HUES64 (cell line): Measurements from ENCODE around the gene SETD5.
A peak's percentile ranks its signal among the peaks of the same experiment; 100 is the strongest.

Source experiments
- H3K27ac ChIP-seq: 2 replicates; pipeline ENCODE4 v1.7.0; 2013; ENCODE audit warnings: low read depth, low read length, inconsistent platforms
- H3K27me3 ChIP-seq: 2 replicates; pipeline ENCODE4 v1.6.1; 2013; ENCODE audit warnings: mild to moderate bottlenecking, low read length; ENCODE audit not compliant: insufficient read depth
- H3K36me3 ChIP-seq: 2 replicates; pipeline ENCODE4 v1.6.1; 2013; ENCODE audit warnings: mild to moderate bottlenecking, low read length; ENCODE audit not compliant: insufficient read depth
- H3K4me1 ChIP-seq: 2 replicates; pipeline ENCODE4 v1.6.1; 2013; ENCODE audit warnings: mild to moderate bottlenecking, low read length, moderate library complexity; ENCODE audit not compliant: insufficient read depth
- H3K4me3 ChIP-seq: 2 replicates; pipeline ENCODE4 v1.5.1; 2013; ENCODE audit warnings: mild to moderate bottlenecking, low read length, moderate library complexity
- H3K9ac ChIP-seq: 2 replicates; pipeline ENCODE4 v1.6.1; 2013; ENCODE audit warnings: mild to moderate bottlenecking, low read depth, low read length
- H3K9me3 ChIP-seq: 2 replicates; pipeline ENCODE4 v1.6.1; 2013; ENCODE audit warnings: low read depth, low read length; ENCODE audit not compliant: insufficient read depth
- WGBS: fragments of 150-250, 120-280 bp; methylation state at CpG from one replicate; pipeline ENCODE4 v1.1.7; 2013; ENCODE audit warnings: missing lambda C conversion rate; 5-methylcytosine and 5-hydroxymethylcytosine counted together

The SETD5 gene

GRCh38 chr3:9400616-9401015, 3.2 kb downstream of the SETD5 start:
- Histone ChIP-seq H3K9me3 (no peaks in the 10 kb centered on the region), H3K27me3 (no peaks in the 10 kb centered on the region), H3K4me3 (peak overlapping the region; percentile 98), H3K36me3 (peaks cover under 1% of the 10 kb centered on the region; the same call in 1 of the 2 replicates), H3K4me1 (peaks cover 60% of the 10 kb centered on the region), H3K9ac (peak overlapping the region; percentile 99), H3K27ac (peak overlapping the region; percentile 22)
- 59% methylated on average over 3 of the region's 3 CpGs for WGBS

DNA sequence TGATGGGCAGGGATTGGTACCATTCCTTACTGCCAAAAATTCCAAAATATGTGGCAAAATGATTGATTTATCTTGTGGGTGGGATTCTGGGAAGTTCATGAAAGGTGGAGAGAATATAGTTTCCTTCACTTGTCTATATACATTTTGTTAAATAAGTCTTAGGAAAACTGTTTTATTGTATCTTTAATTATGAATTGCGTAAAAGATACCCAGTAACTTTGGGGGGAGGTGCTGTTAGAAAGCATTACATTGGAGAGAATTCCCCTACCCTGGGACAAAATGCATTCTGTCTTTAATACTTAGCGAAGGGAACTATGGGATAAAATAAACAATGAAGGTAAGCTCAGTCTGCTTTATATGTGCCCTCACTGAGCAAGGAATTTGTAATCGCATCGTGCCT, 4.6 kb downstream of the SETD5 start:
- Histone ChIP-seq H3K4me3 (peak overlapping the region; percentile 98), H3K27me3 (no peaks in the 10 kb centered on the region), H3K4me1 (peaks cover 64% of the 10 kb centered on the region), H3K9ac (peak overlapping the region; percentile 38; the same call in 1 of the 2 replicates), H3K36me3 (peaks cover 3% of the 10 kb centered on the region; the same call in 1 of the 2 replicates), H3K9me3 (no peaks in the 10 kb centered on the region), H3K27ac (peak overlapping the region; percentile 81)
- WGBS, result 25% methylated on average over 3 of the region's 4 CpGs

DNA sequence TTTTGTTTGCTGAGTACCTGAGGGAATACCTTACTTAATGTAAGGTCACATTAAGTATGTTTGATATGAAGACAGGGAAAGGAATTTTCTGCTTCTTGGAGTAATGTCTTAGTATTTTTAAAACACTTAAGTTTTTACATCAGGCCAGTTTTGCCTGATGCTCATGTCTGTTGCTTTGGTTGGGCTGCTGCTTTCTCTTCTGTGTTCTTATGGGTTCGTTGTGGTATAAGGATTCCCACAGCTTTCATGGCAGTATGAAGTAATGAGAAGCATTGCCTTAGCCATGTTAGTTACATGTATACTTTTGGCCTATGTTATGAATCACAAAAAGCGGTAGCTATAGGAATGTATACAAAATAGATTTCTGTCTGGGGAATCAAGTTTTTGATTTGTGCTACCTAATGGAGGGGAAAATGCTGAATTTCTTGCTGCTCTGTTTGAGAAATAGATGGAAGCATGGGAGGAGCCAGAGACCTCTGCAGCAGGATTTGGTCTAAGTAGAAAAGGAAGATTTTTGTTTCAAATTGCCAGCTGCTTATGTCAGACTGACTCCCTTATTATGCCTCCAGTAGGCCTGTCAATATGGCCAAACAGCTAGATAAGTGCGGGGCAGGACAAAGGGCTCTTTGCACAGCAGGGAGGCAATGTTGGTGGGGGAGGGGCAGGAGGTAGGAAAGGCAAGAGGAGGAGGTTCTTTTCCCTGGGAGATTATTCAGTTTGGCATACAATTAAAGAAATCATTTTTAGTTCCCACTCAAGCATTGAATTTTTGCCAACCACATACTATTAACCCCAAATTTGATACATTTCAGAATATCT, 5.2 kb downstream of the SETD5 start:
- WGBS, result 3% methylated on average over 3 of the region's 3 CpGs
- Histone ChIP-seq H3K9me3 (no peaks in the 10 kb centered on the region), H3K27ac (peak overlapping the region; percentile 81), H3K4me1 (peaks cover 64% of the 10 kb centered on the region), H3K9ac (peak overlapping the region; percentile 38; the same call in 1 of the 2 replicates), H3K27me3 (no peaks in the 10 kb centered on the region), H3K4me3 (peak overlapping the region; percentile 98), H3K36me3 (peaks cover 3% of the 10 kb centered on the region; the same call in 1 of the 2 replicates)

DNA sequence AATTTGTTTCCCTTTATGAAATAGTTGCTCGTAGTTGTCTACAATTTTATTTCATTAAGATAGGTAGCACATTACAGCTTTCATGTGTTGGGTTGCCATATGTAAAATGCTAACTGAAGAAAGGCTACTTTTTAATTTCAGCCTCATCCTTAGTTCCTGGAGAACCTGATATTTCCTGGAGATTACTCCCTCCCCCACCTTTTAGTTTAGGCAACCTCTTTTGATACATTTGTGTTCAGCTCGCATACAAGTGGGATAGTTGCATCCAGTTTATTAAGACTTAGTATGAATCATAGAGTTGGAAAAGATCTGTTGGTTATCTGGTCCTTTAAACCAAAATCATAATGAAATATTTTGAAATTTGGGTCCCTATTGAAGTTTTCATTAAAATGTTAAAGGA, 6.0 kb downstream of the SETD5 start:
- Histone ChIP-seq H3K27me3 (no peaks in the 10 kb centered on the region), H3K9me3 (no peaks in the 10 kb centered on the region), H3K36me3 (peaks cover 3% of the 10 kb centered on the region; the same call in 1 of the 2 replicates), H3K4me1 (peaks cover 64% of the 10 kb centered on the region), H3K4me3 (peak overlapping the region; percentile 98), H3K27ac (peak overlapping the region; percentile 50; the same call in 1 of the 2 replicates), H3K9ac (peak overlapping the region; percentile 28; the same call in 1 of the 2 replicates)
- 22% methylated on average over 1 of the region's 2 CpGs for WGBS

DNA sequence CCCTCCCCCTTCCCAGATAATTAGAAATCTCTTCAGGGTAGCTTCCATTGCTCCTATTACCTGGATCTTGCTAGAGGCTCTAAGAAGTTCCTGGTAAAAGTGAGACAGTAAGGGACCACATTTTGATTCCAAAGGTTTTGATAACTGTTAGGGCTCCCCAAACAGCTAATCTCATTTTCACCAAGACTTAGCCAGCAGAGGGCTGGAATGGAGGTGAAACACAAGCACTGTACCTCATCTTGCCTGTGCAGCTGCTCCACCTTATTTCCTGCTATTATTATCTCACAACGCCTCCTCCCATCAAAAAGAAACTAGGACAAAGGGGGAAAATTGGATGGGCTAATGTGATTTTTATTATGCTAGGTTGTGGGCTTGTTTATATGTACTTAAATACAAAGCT, 7.3 kb downstream of the SETD5 start:
- Histone ChIP-seq H3K4me3 (peak overlapping the region; percentile 98; the same call in 1 of the 2 replicates), H3K27ac (no peak overlapping the region), H3K27me3 (no peaks in the 10 kb centered on the region), H3K4me1 (peaks cover 60% of the 10 kb centered on the region), H3K9me3 (no peaks in the 10 kb centered on the region; the same call in 1 of the 2 replicates), H3K9ac (no peak overlapping the region), H3K36me3 (peaks cover 10% of the 10 kb centered on the region; the same call in 1 of the 2 replicates)
- WGBS, result no CpG with 5 or more reads among the region's 1 CpG

DNA sequence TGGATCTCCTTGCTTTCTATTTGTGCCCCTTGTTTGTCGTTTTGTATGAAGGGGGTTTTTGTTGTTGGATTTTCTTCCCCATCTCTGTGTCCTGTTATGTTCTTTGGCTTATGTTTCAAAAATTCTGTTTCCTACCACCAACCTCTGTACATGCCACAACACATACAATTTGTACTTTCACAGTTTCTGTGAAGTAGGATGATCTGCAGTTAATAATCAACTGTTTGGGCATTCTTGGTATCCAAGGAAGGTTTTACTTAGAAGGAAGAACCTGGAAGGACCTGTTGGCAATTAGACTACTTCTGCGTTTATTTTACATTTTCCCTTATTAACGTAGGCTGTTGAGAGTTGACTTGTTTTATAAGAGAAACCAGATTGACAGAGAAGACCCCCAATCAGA, 8.3 kb downstream of the SETD5 start:
- Histone ChIP-seq H3K9ac (no peak overlapping the region), H3K9me3 (no peaks in the 10 kb centered on the region; the same call in 1 of the 2 replicates), H3K27me3 (no peaks in the 10 kb centered on the region), H3K4me3 (no peak overlapping the region; the same call in 1 of the 2 replicates), H3K4me1 (peaks cover 52% of the 10 kb centered on the region), H3K27ac (no peak overlapping the region), H3K36me3 (peaks cover 10% of the 10 kb centered on the region; the same call in 1 of the 2 replicates)
- WGBS, result 100% methylated on average over 1 of the region's 3 CpGs

DNA sequence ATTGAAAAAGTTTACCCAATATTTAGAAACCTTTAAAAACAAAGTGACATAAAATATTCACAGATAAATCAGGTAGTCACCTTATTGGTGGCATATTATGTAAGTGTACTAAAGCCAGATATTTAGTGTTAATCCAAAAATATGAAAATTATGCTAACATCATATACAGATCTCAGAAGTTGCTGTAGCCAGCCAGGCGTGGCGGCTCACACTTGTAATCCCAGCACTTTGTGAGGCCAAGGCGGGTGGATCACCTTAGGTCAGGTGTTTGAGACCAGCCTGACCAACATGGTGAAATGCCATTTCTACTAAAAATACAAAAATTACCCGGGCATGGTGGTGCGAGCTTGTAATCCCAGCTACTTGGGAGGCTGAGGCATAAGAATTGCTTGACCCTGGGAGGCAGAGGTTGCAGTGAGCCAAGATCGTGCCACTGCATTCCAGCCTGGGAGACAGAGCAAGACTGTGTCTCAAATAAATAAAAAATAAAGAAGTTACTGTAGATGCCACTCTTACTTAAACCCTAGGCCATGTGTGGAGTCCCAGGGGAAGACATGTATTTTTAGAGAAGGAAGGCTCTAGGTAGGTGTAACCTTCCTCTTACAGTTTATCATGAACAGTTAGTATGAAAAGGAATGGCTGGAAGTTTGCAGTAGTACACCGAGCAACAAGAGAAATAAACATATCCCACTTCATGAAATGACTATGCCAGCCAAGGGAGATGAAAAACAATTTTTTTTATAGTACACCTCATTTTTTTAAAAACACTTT, 9.6 kb downstream of the SETD5 start:
- H3K36me3 ChIP-seq, result peaks cover 10% of the 10 kb centered on the region; the same call in 1 of the 2 replicates
- H3K9me3 ChIP-seq, result no peaks in the 10 kb centered on the region; the same call in 1 of the 2 replicates
- no peak overlapping the region for H3K27ac ChIP-seq
- no peak overlapping the region for H3K9ac ChIP-seq
- WGBS, result 93% methylated on average over 6 of the region's 7 CpGs
- H3K4me3 ChIP-seq, result no peak overlapping the region
- peaks cover 39% of the 10 kb centered on the region for H3K4me1 ChIP-seq
- H3K27me3 ChIP-seq, result no peaks in the 10 kb centered on the region

DNA sequence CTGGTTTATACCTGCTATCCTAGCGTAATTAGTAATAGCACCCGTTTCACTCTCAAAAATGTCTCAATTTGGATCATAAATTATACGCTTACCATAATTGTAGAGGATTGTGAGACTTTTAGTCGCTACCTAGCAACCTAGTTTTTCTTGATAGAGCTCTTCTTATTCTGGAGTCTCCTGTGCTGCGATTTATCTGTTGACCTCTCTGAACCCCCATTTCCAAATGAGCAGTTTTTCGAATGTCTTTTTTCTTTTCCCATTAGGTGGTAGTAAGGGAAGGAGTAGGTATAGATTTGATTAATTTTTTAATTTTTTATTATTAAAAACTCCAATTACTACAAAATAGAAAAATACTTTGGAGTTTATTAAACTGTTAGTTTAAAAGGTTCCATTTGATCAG, 10.6 kb downstream of the SETD5 start:
- Histone ChIP-seq H3K27me3 (no peaks in the 10 kb centered on the region), H3K4me1 (peaks cover 30% of the 10 kb centered on the region), H3K27ac (no peak overlapping the region), H3K4me3 (no peak overlapping the region), H3K36me3 (peaks cover 10% of the 10 kb centered on the region; the same call in 1 of the 2 replicates), H3K9me3 (no peaks in the 10 kb centered on the region; the same call in 1 of the 2 replicates), H3K9ac (no peak overlapping the region)
- WGBS, result 98% methylated on average over 5 of the region's 6 CpGs

- WGBS, result no CpG with 5 or more reads among the region's 1 CpG
- H3K36me3 ChIP-seq, result peaks cover 10% of the 10 kb centered on the region; the same call in 1 of the 2 replicates
- no peak overlapping the region for H3K27ac ChIP-seq
- peaks cover 25% of the 10 kb centered on the region for H3K4me1 ChIP-seq
- no peaks in the 10 kb centered on the region; the same call in 1 of the 2 replicates for H3K9me3 ChIP-seq
- H3K9ac ChIP-seq, result no peak overlapping the region
- no peaks in the 10 kb centered on the region for H3K27me3 ChIP-seq
- no peak overlapping the region for H3K4me3 ChIP-seq
Measured at GRCh38 chr3:9408546-9408945, 11.1 kb downstream of the SETD5 start.

DNA sequence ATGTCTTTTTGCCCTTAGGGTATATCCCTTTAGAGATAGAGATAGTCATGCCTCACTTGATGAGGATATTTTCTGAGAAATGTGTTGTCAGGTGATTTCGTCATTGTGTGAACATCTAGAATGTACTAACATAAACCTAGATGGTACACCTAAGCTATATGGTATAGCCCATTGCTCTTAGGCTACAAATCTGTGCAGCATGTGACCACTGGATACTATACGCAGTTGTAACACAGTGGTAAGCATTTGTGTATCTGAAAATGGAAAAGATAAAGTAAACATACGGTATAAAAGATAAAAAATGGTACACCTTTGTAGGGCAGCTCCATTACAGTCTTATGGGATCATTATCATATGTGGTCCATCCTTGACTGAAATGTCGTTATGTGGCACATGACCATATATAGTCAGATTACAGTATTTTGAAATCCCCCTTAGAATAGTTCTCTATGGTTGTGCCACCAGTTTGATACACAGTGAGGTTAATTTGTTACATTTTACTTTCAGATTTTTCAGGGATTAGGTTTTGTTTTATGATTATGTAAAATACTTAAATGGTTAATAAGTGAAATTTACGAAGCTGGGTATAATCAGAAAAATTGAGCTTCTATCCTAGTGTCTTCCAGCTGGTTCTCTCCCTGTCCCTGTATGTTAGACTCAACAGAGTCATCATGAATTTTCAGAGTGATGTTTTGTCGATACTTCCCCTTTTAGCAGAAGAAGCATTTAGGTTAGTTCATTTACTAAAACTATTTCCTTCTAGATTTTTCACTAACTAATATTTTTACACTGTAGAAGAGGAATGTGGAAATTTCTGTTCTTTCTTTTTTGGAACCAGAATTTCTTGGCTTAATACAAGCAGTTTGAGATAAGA, 12.8 kb downstream of the SETD5 start:
- H3K9me3 ChIP-seq, result no peaks in the 10 kb centered on the region; the same call in 1 of the 2 replicates
- 91% methylated on average over 5 of the region's 6 CpGs for WGBS
- H3K4me1 ChIP-seq, result peaks cover 8% of the 10 kb centered on the region
- H3K27me3 ChIP-seq, result no peaks in the 10 kb centered on the region
- H3K36me3 ChIP-seq, result peaks cover 10% of the 10 kb centered on the region; the same call in 1 of the 2 replicates
- H3K9ac ChIP-seq, result no peak overlapping the region
- H3K4me3 ChIP-seq, result no peak overlapping the region
- H3K27ac ChIP-seq, result no peak overlapping the region
